Gastroesophageal sphincter (tissue), 3 donors: ENCODE results near the gene TRIM40.

ENCODE experiments used
- CTCF ChIP-seq, 4 experiments: fragments of 200-600 bp in 2 of 4; fragments of 450-650 bp in 2 of 4; sonication (generic) in 1 of 4; IDR thresholded peaks; one replicate each; pipeline ENCODE4 v1.5.1; 2017 to 2019; ENCODE audit warnings: antibody characterized with exemption in 4 of 4, mild to moderate bottlenecking in 2 of 4, moderate library complexity in 2 of 4
- POLR2A ChIP-seq, 2 donors: fragments of 450-650 bp; IDR thresholded peaks; one replicate each; pipeline ENCODE4 v1.6.1; 2017; ENCODE audit warnings: antibody characterized with exemption in 2 of 2, mild to moderate bottlenecking in 2 of 2, moderate library complexity in 1 of 2
- POLR2AphosphoS5 ChIP-seq: sonication (generic); formaldehyde crosslinking; IDR thresholded peaks from one replicate; pipeline ENCODE4 v1.6.1; 2017; ENCODE audit warnings: antibody characterized with exemption

- TF ChIP-seq CTCF (IDR thresholded peaks at IDR 0.05) (no peak), POLR2A (IDR thresholded peaks at IDR 0.05) (no peak), POLR2AphosphoS5 (no peak)
Observed at GRCh38 chr6:30091577-30092381, 44.2 kb upstream of the TRIM40 start.
